Right hindlimb (tissue), 1 donor: ENCODE data around the gene CAPN14.

Source experiments
- DNase-seq: peaks from one replicate; pipeline ENCODE4 v3.0.0-alpha.2; 2018

Gene CAPN14

GRCh38 chr2:31138037-31138962, 79.0 kb downstream of the CAPN14 start, which contains the start of gene GALNT14:
GALNT14 (minus strand) TSS chr2:31138440; CDS start chr2:31138086, 354 bp downstream.
- DNase-seq = peak; percentile 61

DNA sequence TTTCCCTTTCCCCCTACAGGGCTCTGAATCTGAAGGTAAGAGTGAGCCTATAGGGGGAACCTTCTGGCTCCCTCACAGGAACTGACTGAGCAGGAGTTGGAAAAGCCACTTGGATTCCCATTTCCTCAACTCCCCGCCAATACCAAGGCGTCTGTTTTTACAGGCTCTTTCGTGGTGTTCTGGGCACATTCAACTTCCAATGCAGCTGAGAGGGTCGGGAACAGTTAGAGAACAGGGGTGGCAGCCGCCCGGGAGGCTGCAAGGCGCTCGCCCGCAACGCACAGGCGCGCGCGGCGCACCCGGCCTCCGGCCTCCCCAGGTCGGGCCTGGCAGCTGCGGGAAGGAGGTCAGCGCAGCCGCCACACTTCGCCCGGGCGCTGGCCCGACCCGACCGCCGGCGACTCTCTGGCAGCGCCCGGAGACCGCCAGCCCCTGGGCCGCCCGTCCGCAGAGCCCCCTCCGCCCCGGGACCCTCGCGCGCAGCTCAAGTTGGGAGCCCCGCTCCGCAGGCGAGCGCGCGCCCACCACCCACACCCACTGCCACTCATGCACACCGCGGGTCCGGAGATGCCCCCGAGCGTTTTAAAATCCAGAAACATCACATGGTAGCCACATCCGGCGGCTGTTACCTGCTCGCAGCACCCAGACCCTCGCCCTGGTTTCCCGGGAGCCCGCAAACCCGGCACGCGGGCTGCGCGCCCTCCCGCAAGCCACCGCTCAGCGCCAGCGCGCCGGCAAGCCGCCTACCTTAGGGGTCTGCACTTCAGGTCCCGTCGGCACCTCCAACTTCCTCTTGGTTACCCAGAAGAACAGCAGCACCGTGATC, 79.9 kb downstream of the CAPN14 start:
- no peak for DNase-seq

- DNase-seq = no peak
These were observed 80.6 kb downstream of the CAPN14 start for GRCh38 chr2:31136732-31137131.

DNA sequence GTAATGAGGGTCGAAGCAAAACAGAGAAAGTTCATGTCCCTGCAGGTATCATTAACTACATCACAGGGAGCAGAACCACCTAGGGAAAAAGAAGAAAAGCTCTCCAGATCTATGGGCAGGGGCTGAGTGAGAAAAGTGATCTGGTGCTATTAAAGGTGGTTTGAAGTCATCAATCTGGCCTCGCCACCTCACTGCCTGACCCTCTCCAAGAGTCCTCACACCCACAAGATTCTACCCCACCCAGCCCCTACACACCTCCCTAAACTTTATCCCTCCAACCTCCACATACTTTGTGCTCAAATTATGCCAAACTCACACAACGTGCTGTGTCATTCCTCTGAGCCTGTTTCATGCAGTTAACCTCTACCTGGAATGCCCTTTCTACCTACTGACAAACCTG, 81.3 kb downstream of the CAPN14 start:
- no peak for DNase-seq

DNA sequence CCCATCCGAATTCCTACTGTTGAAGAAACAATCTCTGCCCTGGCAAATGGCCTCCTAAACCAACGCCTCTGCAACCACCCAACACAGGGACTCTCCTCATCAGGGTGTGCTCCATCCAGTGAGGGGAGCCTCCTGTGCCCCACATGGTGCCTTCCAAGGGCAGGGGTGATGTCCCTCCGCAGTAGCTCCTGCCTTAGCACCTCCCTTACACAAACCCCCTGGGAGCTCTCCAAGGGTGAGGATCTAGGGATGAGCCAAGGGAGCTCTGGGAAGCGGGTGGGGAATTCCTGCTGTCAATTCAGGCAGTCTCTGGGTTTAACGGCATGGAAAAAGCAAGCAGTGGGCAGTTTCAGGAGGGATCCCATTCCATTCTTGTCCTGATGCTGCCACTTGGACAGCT, 82.8 kb downstream of the CAPN14 start:
- no peak for DNase-seq

DNA sequence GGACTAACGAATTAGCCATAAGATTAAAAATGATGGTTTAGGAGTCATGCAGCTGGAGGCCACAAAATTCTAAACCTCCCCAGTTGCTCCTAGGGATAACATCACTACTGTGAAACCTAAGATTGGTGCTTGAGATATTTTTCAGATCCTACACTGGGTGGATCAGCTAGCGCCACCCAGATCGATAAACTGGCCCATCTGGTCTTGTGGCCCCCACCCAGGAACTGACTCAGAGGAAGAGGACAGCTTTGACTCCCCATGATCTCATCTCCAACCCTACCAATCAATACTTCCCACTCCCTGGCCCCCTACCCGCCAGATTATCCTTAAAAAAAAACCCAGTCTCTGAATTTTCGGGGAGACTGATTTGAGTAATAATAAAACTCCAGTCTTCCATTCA, 84.5 kb downstream of the CAPN14 start:
- no peak for DNase-seq

DNA sequence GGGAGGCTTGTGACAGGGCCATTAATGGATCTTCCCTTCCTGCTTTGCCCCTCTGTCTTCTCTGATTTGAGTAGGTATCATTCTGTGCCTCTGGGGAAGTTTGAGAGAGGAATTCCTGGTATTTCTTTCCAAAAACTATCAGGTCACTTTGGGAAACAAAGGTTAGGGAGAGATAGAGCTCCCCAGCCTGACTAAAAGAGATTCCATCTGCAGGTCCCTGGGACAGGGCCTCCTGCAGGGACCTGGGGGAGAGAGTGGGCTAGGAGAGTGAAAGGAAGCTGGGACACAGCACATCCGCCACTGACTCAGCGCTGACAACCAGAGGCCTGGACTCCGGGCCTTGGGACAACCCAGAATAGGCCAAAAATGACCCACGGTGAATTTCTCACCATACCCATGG, 85.4 kb downstream of the CAPN14 start:
- DNase-seq = no peak

DNA sequence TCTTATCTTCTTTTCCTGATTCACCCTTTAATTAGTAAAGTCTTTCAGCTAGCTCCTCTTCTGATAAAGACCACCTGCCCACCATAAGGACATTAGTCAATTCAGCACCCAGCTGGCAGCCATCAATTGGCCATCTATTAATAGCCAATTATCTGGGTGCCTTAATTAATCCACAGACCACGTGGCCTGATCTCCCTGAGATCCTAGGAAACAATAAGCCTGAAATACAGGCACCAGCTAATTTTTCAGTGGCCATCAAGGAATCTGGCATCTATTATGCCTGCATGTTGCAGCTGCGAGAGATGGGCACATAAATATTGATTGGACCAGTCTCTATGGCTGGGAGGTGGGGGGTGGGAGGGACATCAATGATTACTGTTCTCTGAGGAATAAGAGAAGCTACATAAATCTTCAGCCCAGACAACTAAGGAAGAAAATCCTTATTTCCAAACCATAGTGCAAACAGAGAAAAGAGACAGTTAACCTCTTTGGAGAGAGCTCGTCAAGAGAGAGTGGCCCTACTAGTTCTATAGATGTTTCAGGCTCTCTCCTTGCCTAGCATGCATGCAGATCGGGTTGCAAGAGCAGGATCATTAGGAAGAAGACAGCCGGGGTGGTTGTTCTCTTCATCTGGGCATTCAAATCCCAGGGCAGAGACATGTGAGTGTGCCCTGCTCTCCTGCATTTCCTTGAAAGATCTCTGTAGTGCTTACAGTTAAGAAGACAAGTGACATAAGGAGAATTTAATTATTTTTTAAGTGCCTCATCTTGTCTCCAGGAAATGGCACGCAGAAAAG, 87.7 kb downstream of the CAPN14 start:
- no peak for DNase-seq

- DNase-seq = no peak
These were observed 89.4 kb downstream of the CAPN14 start for GRCh38 chr2:31127931-31128330.

- DNase-seq = no peak
These were observed 91.2 kb downstream of the CAPN14 start for GRCh38 chr2:31125918-31126695.

GRCh38 chr2:31124904-31125303, 92.4 kb downstream of the CAPN14 start:
- DNase-seq = no peak
